ENCODE measurements around the gene ARID1A. TPM values are rescaled to one million over a fixed set of nuclear protein-coding genes. Genes with fewer than 3 reads are reported as not detected.

Gene ARID1A
- total and polyA plus RNA-seq, 4 donors = 12.2 to 31.9 (median 20.2) TPM

GRCh38 chr1:26748351-26748750 lies 52.5 kb downstream of the ARID1A start:
- no peak overlapping the region for H3K9ac ChIP-seq (ENCODE audit: low read depth in 1 of 2, low read length in 2 of 2)
- H3K4me3 ChIP-seq (ENCODE audit: low read depth in 1 of 3, low read length in 3 of 3) = no peak overlapping the region
- peaks cover 0 to 24% (median 15%) of the 10 kb centered on the region in 4 donors for H3K36me3 ChIP-seq (ENCODE audit: control insufficient read depth in 4 of 4, insufficient read depth in 3 of 4, low read depth in 1 of 4, low read length in 3 of 4)
- no peaks in the 10 kb centered on the region for H3K9me3 ChIP-seq (ENCODE audit: control insufficient read depth in 4 of 4, low read length in 3 of 4)
- no peak for DNase-seq (ENCODE audit: low spot score)
- 87% methylated on average over 1 of the region's 1 CpG for WGBS
- TF ChIP-seq ATF3 (IDR thresholded peaks at IDR 0.05) (no peak), EGR1 (IDR thresholded peaks at IDR 0.05; ENCODE audit: low read depth in 2 of 2) (no peak), SP1 (IDR thresholded peaks at IDR 0.05) (no peak), JUND (IDR thresholded peaks at IDR 0.05) (no peak), TAF1 (conservative IDR thresholded peaks at IDR 0.05) (no peak), HNF4A (conservative IDR thresholded peaks at IDR 0.05) (no peak), CTCF (IDR thresholded peaks at IDR 0.05; ENCODE audit: low read depth, low read length, missing input control) (no peak), ZBTB33 (IDR thresholded peaks at IDR 0.05) (no peak), NR2F2 (IDR thresholded peaks at IDR 0.05) (no peak), HNF4G (IDR thresholded peaks at IDR 0.05) (no peak), RXRA (IDR thresholded peaks at IDR 0.05) (no peak), FOXA1 (IDR thresholded peaks at IDR 0.05) (no peak), RAD21 (IDR thresholded peaks at IDR 0.05) (no peak), GABPA (IDR thresholded peaks at IDR 0.05 in 1 of 2, conservative IDR thresholded peaks at IDR 0.05 in 1 of 2) (no peak), FOXA2 (IDR thresholded peaks at IDR 0.05) (no peak), YY1 (IDR thresholded peaks at IDR 0.05) (no peak)
- TF ChIP-seq, protein P1, sequence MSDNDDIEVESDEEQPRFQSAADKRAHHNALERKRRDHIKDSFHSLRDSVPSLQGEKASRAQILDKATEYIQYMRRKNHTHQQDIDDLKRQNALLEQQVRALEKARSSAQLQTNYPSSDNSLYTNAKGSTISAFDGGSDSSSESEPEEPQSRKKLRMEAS (IDR thresholded peaks at IDR 0.05) = no peak
- TF ChIP-seq, protein P2, sequence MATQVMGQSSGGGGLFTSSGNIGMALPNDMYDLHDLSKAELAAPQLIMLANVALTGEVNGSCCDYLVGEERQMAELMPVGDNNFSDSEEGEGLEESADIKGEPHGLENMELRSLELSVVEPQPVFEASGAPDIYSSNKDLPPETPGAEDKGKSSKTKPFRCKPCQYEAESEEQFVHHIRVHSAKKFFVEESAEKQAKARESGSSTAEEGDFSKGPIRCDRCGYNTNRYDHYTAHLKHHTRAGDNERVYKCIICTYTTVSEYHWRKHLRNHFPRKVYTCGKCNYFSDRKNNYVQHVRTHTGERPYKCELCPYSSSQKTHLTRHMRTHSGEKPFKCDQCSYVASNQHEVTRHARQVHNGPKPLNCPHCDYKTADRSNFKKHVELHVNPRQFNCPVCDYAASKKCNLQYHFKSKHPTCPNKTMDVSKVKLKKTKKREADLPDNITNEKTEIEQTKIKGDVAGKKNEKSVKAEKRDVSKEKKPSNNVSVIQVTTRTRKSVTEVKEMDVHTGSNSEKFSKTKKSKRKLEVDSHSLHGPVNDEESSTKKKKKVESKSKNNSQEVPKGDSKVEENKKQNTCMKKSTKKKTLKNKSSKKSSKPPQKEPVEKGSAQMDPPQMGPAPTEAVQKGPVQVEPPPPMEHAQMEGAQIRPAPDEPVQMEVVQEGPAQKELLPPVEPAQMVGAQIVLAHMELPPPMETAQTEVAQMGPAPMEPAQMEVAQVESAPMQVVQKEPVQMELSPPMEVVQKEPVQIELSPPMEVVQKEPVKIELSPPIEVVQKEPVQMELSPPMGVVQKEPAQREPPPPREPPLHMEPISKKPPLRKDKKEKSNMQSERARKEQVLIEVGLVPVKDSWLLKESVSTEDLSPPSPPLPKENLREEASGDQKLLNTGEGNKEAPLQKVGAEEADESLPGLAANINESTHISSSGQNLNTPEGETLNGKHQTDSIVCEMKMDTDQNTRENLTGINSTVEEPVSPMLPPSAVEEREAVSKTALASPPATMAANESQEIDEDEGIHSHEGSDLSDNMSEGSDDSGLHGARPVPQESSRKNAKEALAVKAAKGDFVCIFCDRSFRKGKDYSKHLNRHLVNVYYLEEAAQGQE (IDR thresholded peaks at IDR 0.05) = no peak
- peak overlapping the region in 1 of 2 donors; percentile 26 for H3K27ac ChIP-seq (ENCODE audit: low read depth in 1 of 2, low read length in 2 of 2)
- H3K27me3 ChIP-seq (ENCODE audit: control insufficient read depth in 4 of 4, insufficient read depth in 4 of 4, low read length in 3 of 4) = no peaks in the 10 kb centered on the region
- H3K4me1 ChIP-seq (ENCODE audit: control insufficient read depth in 4 of 4, insufficient read depth in 4 of 4, low read length in 3 of 4) = peaks cover 5 to 12% (median 8%) of the 10 kb centered on the region in 4 donors
